ENCODE measurements around the gene CFAP91.

CFAP91 gene

GRCh38 chr3:119745942-119746341 lies 43.1 kb downstream of the CFAP91 start:
- WGBS (ENCODE audit: insufficient coverage, insufficient read length), result no CpG with 5 or more reads among the region's 1 CpG
- DNase-seq (ENCODE audit: low read depth, low spot score), result no peak

DNA sequence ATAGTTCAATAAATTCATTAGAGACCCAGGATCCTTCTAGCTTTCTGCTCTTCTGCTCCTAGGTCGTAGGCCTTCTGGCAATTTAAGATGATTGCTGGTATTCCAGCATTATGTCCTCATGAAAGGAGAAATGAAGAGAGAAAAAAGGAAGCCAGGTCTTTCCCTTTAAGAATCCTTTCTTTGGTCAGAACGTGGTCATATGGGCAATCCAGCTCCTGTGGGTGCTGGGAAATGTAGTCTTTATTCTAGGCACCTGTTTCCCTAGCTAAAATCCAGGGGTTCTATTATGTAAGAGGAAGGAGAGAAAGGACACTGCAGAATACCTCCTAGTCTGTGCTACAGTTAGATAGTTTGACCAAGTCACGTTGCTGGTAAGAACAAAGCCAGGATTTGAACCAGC lies 43.6 kb downstream of the CFAP91 start:
- no peaks in the 10 kb centered on the region for H3K27me3 ChIP-seq (ENCODE audit: control insufficient read depth, insufficient read depth, low read length)
- no peaks in the 10 kb centered on the region for H3K4me1 ChIP-seq (ENCODE audit: control insufficient read depth, insufficient read depth, low read length)
- DNase-seq (ENCODE audit: low read depth, low spot score), result no peak
- no peak overlapping the region for H3K27ac ChIP-seq (ENCODE audit: low read length)
- H3K9me3 ChIP-seq (ENCODE audit: control insufficient read depth, insufficient read depth, low read length), result no peaks in the 10 kb centered on the region
- WGBS (ENCODE audit: insufficient coverage, insufficient read length), result no CpG with 5 or more reads among the region's 3 CpGs
- no peaks in the 10 kb centered on the region for H3K36me3 ChIP-seq (ENCODE audit: control insufficient read depth, insufficient read depth, low read length)
- no peak overlapping the region for H3K4me3 ChIP-seq (ENCODE audit: low read length)

More at GRCh38 chr3:119745942-119746341, 43.1 kb downstream of the CFAP91 start:
- H3K27me3 ChIP-seq (ENCODE audit: control insufficient read depth, insufficient read depth, low read length), result no peaks in the 10 kb centered on the region
- no peaks in the 10 kb centered on the region for H3K4me1 ChIP-seq (ENCODE audit: control insufficient read depth, insufficient read depth, low read length)
- no peaks in the 10 kb centered on the region for H3K36me3 ChIP-seq (ENCODE audit: control insufficient read depth, insufficient read depth, low read length)
- no peak overlapping the region for H3K4me3 ChIP-seq (ENCODE audit: low read length)
- H3K9me3 ChIP-seq (ENCODE audit: control insufficient read depth, insufficient read depth, low read length), result no peaks in the 10 kb centered on the region
- no peak overlapping the region for H3K27ac ChIP-seq (ENCODE audit: low read length)

GRCh38 chr3:119747357-119747756 lies 44.5 kb downstream of the CFAP91 start:
- H3K4me3 ChIP-seq (ENCODE audit: low read length), result no peak overlapping the region
- H3K4me1 ChIP-seq (ENCODE audit: control insufficient read depth, insufficient read depth, low read length), result no peaks in the 10 kb centered on the region
- DNase-seq (ENCODE audit: low read depth, low spot score), result no peak
- H3K27ac ChIP-seq (ENCODE audit: low read length), result no peak overlapping the region
- no peaks in the 10 kb centered on the region for H3K36me3 ChIP-seq (ENCODE audit: control insufficient read depth, insufficient read depth, low read length)
- WGBS (ENCODE audit: insufficient coverage, insufficient read length), result no CpG with 5 or more reads among the region's 4 CpGs
- no peaks in the 10 kb centered on the region for H3K27me3 ChIP-seq (ENCODE audit: control insufficient read depth, insufficient read depth, low read length)
- no peaks in the 10 kb centered on the region for H3K9me3 ChIP-seq (ENCODE audit: control insufficient read depth, insufficient read depth, low read length)

- no CpG with 5 or more reads among the region's 1 CpG for WGBS (ENCODE audit: insufficient coverage, insufficient read length)
These were observed 46.2 kb downstream of the CFAP91 start for GRCh38 chr3:119748991-119749390.

GRCh38 chr3:119751423-119751822 lies 48.6 kb downstream of the CFAP91 start:
- DNase-seq (ENCODE audit: low read depth, low spot score), result no peak
- Histone ChIP-seq H3K9me3 (ENCODE audit: control insufficient read depth, insufficient read depth, low read length) (no peaks in the 10 kb centered on the region), H3K4me3 (ENCODE audit: low read length) (no peak overlapping the region), H3K36me3 (ENCODE audit: control insufficient read depth, insufficient read depth, low read length) (no peaks in the 10 kb centered on the region), H3K4me1 (ENCODE audit: control insufficient read depth, insufficient read depth, low read length) (no peaks in the 10 kb centered on the region), H3K27me3 (ENCODE audit: control insufficient read depth, insufficient read depth, low read length) (no peaks in the 10 kb centered on the region), H3K27ac (ENCODE audit: low read length) (no peak overlapping the region)
- WGBS (ENCODE audit: insufficient coverage, insufficient read length), result no CpG with 5 or more reads among the region's 3 CpGs

More at GRCh38 chr3:119748991-119749390, 46.2 kb downstream of the CFAP91 start:
- DNase-seq (ENCODE audit: low read depth, low spot score), result no peak
- no peaks in the 10 kb centered on the region for H3K9me3 ChIP-seq (ENCODE audit: control insufficient read depth, insufficient read depth, low read length)
- H3K4me1 ChIP-seq (ENCODE audit: control insufficient read depth, insufficient read depth, low read length), result no peaks in the 10 kb centered on the region
- no peak overlapping the region for H3K27ac ChIP-seq (ENCODE audit: low read length)
- no peaks in the 10 kb centered on the region for H3K36me3 ChIP-seq (ENCODE audit: control insufficient read depth, insufficient read depth, low read length)
- no peak overlapping the region for H3K4me3 ChIP-seq (ENCODE audit: low read length)
- H3K27me3 ChIP-seq (ENCODE audit: control insufficient read depth, insufficient read depth, low read length), result no peaks in the 10 kb centered on the region

All from iPS DF 6.9 (cell line).